Nephron progenitor cell (in vitro differentiated cells): ENCODE measurements around the gene TMEM255B.

Experiments
- DNase-seq: peaks from one replicate; pipeline ENCODE4 v3.0.0; 2021
- H3K27ac Mint-ChIP-seq: 2 replicates; pipeline ENCODE4 v1.8.0; 2021; ENCODE audit warnings: mild to moderate bottlenecking, moderate library complexity, mixed read lengths
- H3K27me3 Mint-ChIP-seq: 2 replicates; pipeline ENCODE4 v1.8.0; 2021; ENCODE audit warnings: mild to moderate bottlenecking, low read depth, mixed read lengths; ENCODE audit not compliant: poor library complexity
- H3K36me3 Mint-ChIP-seq: 2 replicates; pipeline ENCODE4 v1.8.0; 2021; ENCODE audit warnings: low read depth, mixed read lengths
- H3K4me1 Mint-ChIP-seq: 2 replicates; pipeline ENCODE4 v1.8.0; 2021; ENCODE audit warnings: mixed read lengths
- H3K4me3 Mint-ChIP-seq: 2 replicates; pipeline ENCODE4 v1.8.0; 2021; ENCODE audit warnings: mild to moderate bottlenecking, moderate library complexity, mixed read lengths
- H3K9me3 Mint-ChIP-seq: 2 replicates; pipeline ENCODE4 v1.8.0; 2021; ENCODE audit warnings: mild to moderate bottlenecking, moderate library complexity, mixed read lengths
- TF ChIP-seq, protein P1 (sequence below): fragments of 200-600 bp; sonication (generic); IDR thresholded peaks from 2 replicates; pipeline ENCODE4 v1.5.0; 2021; ENCODE audit warnings: antibody characterized with exemption

The TMEM255B gene

DNA sequence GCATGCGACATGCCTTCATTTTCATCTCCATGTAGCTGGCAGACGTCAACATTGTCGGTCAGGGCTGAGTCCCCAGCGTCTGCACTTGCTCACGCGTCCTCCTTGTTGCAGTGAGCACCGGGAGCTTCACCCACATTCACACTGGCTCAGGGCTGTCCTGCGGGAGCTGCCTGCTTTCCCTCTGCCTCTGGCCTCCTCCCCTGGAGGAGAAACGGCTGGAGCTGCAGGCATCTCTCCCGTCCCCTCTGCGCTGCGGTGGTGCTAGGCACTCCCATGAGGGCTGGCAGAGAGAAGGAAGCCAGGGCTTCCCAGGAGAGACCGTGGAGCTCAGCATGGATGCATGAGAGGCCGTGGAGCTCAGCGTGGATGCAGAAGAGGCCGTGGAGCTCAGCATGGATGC, 18.4 kb upstream of the TMEM255B start:
- no peak overlapping the region for H3K4me3 Mint-ChIP-seq
- H3K27ac Mint-ChIP-seq, result no peak overlapping the region
- H3K36me3 Mint-ChIP-seq, result no peaks in the 10 kb centered on the region
- no peaks in the 10 kb centered on the region for H3K9me3 Mint-ChIP-seq
- no peak for DNase-seq
- peaks cover 27% of the 10 kb centered on the region for H3K4me1 Mint-ChIP-seq
- H3K27me3 Mint-ChIP-seq, result peaks cover 19% of the 10 kb centered on the region
- TF ChIP-seq, protein P1, sequence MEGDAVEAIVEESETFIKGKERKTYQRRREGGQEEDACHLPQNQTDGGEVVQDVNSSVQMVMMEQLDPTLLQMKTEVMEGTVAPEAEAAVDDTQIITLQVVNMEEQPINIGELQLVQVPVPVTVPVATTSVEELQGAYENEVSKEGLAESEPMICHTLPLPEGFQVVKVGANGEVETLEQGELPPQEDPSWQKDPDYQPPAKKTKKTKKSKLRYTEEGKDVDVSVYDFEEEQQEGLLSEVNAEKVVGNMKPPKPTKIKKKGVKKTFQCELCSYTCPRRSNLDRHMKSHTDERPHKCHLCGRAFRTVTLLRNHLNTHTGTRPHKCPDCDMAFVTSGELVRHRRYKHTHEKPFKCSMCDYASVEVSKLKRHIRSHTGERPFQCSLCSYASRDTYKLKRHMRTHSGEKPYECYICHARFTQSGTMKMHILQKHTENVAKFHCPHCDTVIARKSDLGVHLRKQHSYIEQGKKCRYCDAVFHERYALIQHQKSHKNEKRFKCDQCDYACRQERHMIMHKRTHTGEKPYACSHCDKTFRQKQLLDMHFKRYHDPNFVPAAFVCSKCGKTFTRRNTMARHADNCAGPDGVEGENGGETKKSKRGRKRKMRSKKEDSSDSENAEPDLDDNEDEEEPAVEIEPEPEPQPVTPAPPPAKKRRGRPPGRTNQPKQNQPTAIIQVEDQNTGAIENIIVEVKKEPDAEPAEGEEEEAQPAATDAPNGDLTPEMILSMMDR, result no peak

- TF ChIP-seq, protein P1, result no peak
Measured at GRCh38 chr13:113741191-113741668, 17.8 kb upstream of the TMEM255B start.

DNA sequence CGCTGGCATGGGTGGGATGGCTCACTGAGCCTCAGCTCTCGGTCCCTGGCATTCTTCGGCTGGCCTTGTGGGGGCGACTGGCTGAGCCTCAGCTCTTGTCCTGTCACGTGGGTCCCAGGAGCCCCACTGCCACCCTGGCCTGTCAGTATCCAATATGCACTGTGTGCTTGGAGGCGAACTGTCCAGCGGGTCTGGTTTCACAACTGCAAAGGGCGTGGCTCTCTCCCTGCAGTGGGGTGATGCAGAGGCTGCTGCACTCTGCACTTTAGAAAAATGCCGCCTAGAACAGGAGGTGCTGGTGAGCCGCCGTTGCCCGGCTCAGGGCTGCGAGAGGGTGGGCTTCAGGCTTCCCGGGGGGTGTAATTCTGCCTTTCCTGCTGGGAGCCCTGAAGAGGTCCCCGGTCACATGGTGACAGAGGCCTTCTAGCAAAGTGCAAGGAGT, 17.0 kb upstream of the TMEM255B start:
- Mint-ChIP-seq H3K4me1 (peaks cover 35% of the 10 kb centered on the region), H3K4me3 (no peak overlapping the region), H3K27me3 (peaks cover 20% of the 10 kb centered on the region), H3K9me3 (no peaks in the 10 kb centered on the region), H3K36me3 (no peaks in the 10 kb centered on the region), H3K27ac (no peak overlapping the region)
- peak; percentile 46 for DNase-seq
- TF ChIP-seq, protein P1, result peak; percentile 28

More at GRCh38 chr13:113741191-113741668, 17.8 kb upstream of the TMEM255B start:
- Mint-ChIP-seq H3K27ac (no peak overlapping the region), H3K9me3 (no peaks in the 10 kb centered on the region), H3K4me1 (peaks cover 33% of the 10 kb centered on the region), H3K27me3 (peaks cover 20% of the 10 kb centered on the region), H3K36me3 (no peaks in the 10 kb centered on the region), H3K4me3 (no peak overlapping the region)
- DNase-seq, result no peak

- peaks cover 20% of the 10 kb centered on the region for H3K27me3 Mint-ChIP-seq
- no peak overlapping the region for H3K4me3 Mint-ChIP-seq
- H3K4me1 Mint-ChIP-seq, result peaks cover 35% of the 10 kb centered on the region
- H3K27ac Mint-ChIP-seq, result no peak overlapping the region
- H3K36me3 Mint-ChIP-seq, result no peaks in the 10 kb centered on the region
- TF ChIP-seq, protein P1, result no peak
- DNase-seq, result no peak
- H3K9me3 Mint-ChIP-seq, result no peaks in the 10 kb centered on the region
Measured at GRCh38 chr13:113742445-113743120, 16.4 kb upstream of the TMEM255B start.

GRCh38 chr13:113743366-113744195, 15.4 kb upstream of the TMEM255B start:
- Mint-ChIP-seq H3K4me1 (peaks cover 35% of the 10 kb centered on the region), H3K36me3 (no peaks in the 10 kb centered on the region), H3K27ac (no peak overlapping the region), H3K27me3 (peaks cover 25% of the 10 kb centered on the region), H3K9me3 (no peaks in the 10 kb centered on the region), H3K4me3 (no peak overlapping the region)
- TF ChIP-seq, protein P1, result no peak
- DNase-seq, result no peak
